ENCODE measurements around the gene PID1. TPM values are rescaled to one million over a fixed set of nuclear protein-coding genes. Genes with fewer than 3 reads are reported as not detected.

PID1 gene
- total and polyA plus RNA-seq, 2 donors (not counting 1 experiment from before 2014, with no cell fraction given) = 0.10 TPM; not detected in 1

- no peak overlapping the region for H3K4me2 ChIP-seq (replicated peaks; ENCODE audit: low read depth, low read length, poor library complexity, severe bottlenecking)
- H3K27me3 ChIP-seq (replicated peaks in 1 of 4; ENCODE audit: control extremely low read depth in 1 of 4, control insufficient read depth in 3 of 4, insufficient read depth in 4 of 4, low read length in 3 of 4) = no peaks in the 10 kb centered on the region
- 100% methylated on average over 1 of the region's 4 CpGs for WGBS (ENCODE audit: insufficient coverage)
- no peak overlapping the region for H3K9ac ChIP-seq (ENCODE audit: low read length)
- H3K79me2 ChIP-seq (ENCODE audit: control insufficient read depth, insufficient read depth, low read length) = no peaks in the 10 kb centered on the region
- no peaks in the 10 kb centered on the region for H3K4me1 ChIP-seq (ENCODE audit: control insufficient read depth in 2 of 2, insufficient read depth in 2 of 2, low read length in 2 of 2)
- H3K9me3 Mint-ChIP-seq (ENCODE audit: insufficient read depth) = peaks cover 3% of the 10 kb centered on the region
- no peak overlapping the region for H3K27ac ChIP-seq (ENCODE audit: low read length in 2 of 2)
- TF ChIP-seq, protein P1, sequence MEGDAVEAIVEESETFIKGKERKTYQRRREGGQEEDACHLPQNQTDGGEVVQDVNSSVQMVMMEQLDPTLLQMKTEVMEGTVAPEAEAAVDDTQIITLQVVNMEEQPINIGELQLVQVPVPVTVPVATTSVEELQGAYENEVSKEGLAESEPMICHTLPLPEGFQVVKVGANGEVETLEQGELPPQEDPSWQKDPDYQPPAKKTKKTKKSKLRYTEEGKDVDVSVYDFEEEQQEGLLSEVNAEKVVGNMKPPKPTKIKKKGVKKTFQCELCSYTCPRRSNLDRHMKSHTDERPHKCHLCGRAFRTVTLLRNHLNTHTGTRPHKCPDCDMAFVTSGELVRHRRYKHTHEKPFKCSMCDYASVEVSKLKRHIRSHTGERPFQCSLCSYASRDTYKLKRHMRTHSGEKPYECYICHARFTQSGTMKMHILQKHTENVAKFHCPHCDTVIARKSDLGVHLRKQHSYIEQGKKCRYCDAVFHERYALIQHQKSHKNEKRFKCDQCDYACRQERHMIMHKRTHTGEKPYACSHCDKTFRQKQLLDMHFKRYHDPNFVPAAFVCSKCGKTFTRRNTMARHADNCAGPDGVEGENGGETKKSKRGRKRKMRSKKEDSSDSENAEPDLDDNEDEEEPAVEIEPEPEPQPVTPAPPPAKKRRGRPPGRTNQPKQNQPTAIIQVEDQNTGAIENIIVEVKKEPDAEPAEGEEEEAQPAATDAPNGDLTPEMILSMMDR (IDR thresholded peaks at IDR 0.05) = no peak
- H3K27me3 Mint-ChIP-seq = no peaks in the 10 kb centered on the region
- H4K20me1 ChIP-seq (ENCODE audit: control insufficient read depth, insufficient read depth, low read length, poor library complexity, severe bottlenecking) = no peaks in the 10 kb centered on the region
- H3K4me3 ChIP-seq (ENCODE audit: control extremely low read depth in 1 of 5, extremely low read depth in 1 of 5, insufficient read depth in 1 of 5, low read depth in 2 of 5, low read length in 4 of 5) = no peak overlapping the region
- POLR2A ChIA-PET = no interaction called here
- no peak for DNase-seq
- intact Hi-C loops (cut with micrococcal nuclease) = no loop called here
- CTCF ChIA-PET = no interaction called here
- H2AFZ ChIP-seq (ENCODE audit: insufficient read depth, low read depth, low read length, poor library complexity, severe bottlenecking) = no peak overlapping the region
- no peaks in the 10 kb centered on the region for H3K4me1 Mint-ChIP-seq
- H3K9me3 ChIP-seq (ENCODE audit: control extremely low read depth in 1 of 3, control insufficient read depth in 2 of 3, insufficient read depth in 1 of 3, low read length in 2 of 3) = peaks cover 0 to 7% (median 1%) of the 10 kb centered on the region in 3 donors
- H3K4me3 Mint-ChIP-seq = no peak overlapping the region
- H3K36me3 ChIP-seq (replicated peaks in 1 of 2; ENCODE audit: control extremely low read depth in 1 of 2, control insufficient read depth in 1 of 2, extremely low read depth in 1 of 2, insufficient read depth in 2 of 2, low read length in 1 of 2) = no peaks in the 10 kb centered on the region
- ATAC-seq (ENCODE audit: low read depth) = no peak
- H3K27ac Mint-ChIP-seq = no peak overlapping the region
Measured at GRCh38 chr2:229066121-229066715, 204.9 kb downstream of the PID1 start.

- H3K4me1 ChIP-seq (ENCODE audit: control insufficient read depth in 2 of 2, insufficient read depth in 2 of 2, low read length in 2 of 2) = no peaks in the 10 kb centered on the region
- TF ChIP-seq EZH2 (IDR thresholded peaks at IDR 0.05; ENCODE audit: borderline replicate concordance, insufficient read depth, low read depth, low read length, poor library complexity, severe bottlenecking) = no peak
- TF ChIP-seq, protein P1 (IDR thresholded peaks at IDR 0.05) = no peak
- H3K79me2 ChIP-seq (ENCODE audit: control insufficient read depth, insufficient read depth, low read length) = no peaks in the 10 kb centered on the region
- no peak overlapping the region for H3K4me3 ChIP-seq (ENCODE audit: control extremely low read depth in 1 of 5, extremely low read depth in 1 of 5, insufficient read depth in 1 of 5, low read depth in 2 of 5, low read length in 4 of 5)
- no peaks in the 10 kb centered on the region for H3K27me3 ChIP-seq (replicated peaks in 1 of 4; ENCODE audit: control extremely low read depth in 1 of 4, control insufficient read depth in 3 of 4, insufficient read depth in 4 of 4, low read length in 3 of 4)
- Mint-ChIP-seq H3K4me1 (no peaks in the 10 kb centered on the region), H3K27me3 (no peaks in the 10 kb centered on the region), H3K9me3 (ENCODE audit: insufficient read depth) (peaks cover 5% of the 10 kb centered on the region), H3K27ac (no peak overlapping the region), H3K4me3 (no peak overlapping the region)
- WGBS (ENCODE audit: insufficient coverage) = 92% methylated on average over 2 of the region's 3 CpGs
- POLR2A ChIA-PET = no interaction called here
- no peaks in the 10 kb centered on the region for H4K20me1 ChIP-seq (ENCODE audit: control insufficient read depth, insufficient read depth, low read length, poor library complexity, severe bottlenecking)
- H3K36me3 ChIP-seq (replicated peaks in 1 of 2; ENCODE audit: control extremely low read depth in 1 of 2, control insufficient read depth in 1 of 2, extremely low read depth in 1 of 2, insufficient read depth in 2 of 2, low read length in 1 of 2) = no peaks in the 10 kb centered on the region
- H3K27ac ChIP-seq (ENCODE audit: low read length in 2 of 2) = no peak overlapping the region
- intact Hi-C loops (cut with micrococcal nuclease) = no loop called here
- H3K9ac ChIP-seq (ENCODE audit: low read length) = no peak overlapping the region
- CTCF ChIA-PET = no interaction called here
- peaks cover 0 to 7% (median 2%) of the 10 kb centered on the region in 3 donors for H3K9me3 ChIP-seq (ENCODE audit: control extremely low read depth in 1 of 3, control insufficient read depth in 2 of 3, insufficient read depth in 1 of 3, low read length in 2 of 3)
- H3K4me2 ChIP-seq (replicated peaks; ENCODE audit: low read depth, low read length, poor library complexity, severe bottlenecking) = no peak overlapping the region
- DNase-seq (no peak), ATAC-seq (ENCODE audit: low read depth) (no peak)
- no peak overlapping the region for H2AFZ ChIP-seq (ENCODE audit: insufficient read depth, low read depth, low read length, poor library complexity, severe bottlenecking)
Measured at GRCh38 chr2:229064749-229065148, 206.3 kb downstream of the PID1 start.
